ENCODE measurements around the gene GALC.

GRCh38 chr14:87989956-87990299, 3.1 kb downstream of the GALC start:
- TF ChIP-seq POLR2A (IDR thresholded peaks at IDR 0.05) (no peak), CTCF (IDR thresholded peaks at IDR 0.05) (no peak)
